HEK293 (cell line): ENCODE measurements around the gene FAM90A1.
"Not testable (repeated sequence)": the region's sequence is repeated elsewhere in the genome, so short reads cannot be mapped to it uniquely, and the experiment has no call there.

Experiments
- CTCF ChIA-PET: fragments of 350-600 bp; formaldehyde crosslinking; extraction: SDS; loops from one replicate; lab custom pipeline; 2021; ENCODE audit warnings: antibody characterized with exemption; lab: Yijun Ruan, JAX
- POLR2A ChIA-PET: fragments of 300-600 bp; formaldehyde crosslinking; extraction: SDS; loops from one replicate; lab custom pipeline; 2020; ENCODE audit warnings: antibody characterized with exemption, inconsistent platforms; lab: Yijun Ruan, JAX
- H3K27ac ChIP-seq: fragments of 200-500 bp; sonication (Bioruptor generic); 2 replicates; pipeline ENCODE4 v1.5.1; 2014; ENCODE audit warnings: low read depth, low read length, control low read depth, inconsistent platforms; ENCODE audit errors: extremely low read depth
- H3K36me3 ChIP-seq, 2 experiments: fragments of 200-500 bp in 1 of 2; sonication (Bioruptor generic) in 1 of 2; 1 replicate in 1 of 2; 2 replicates in 1 of 2; pipeline ENCODE4 v1.5.1; 2014 to 2017; ENCODE audit warnings: inconsistent platforms in 2 of 2, low read length in 2 of 2; ENCODE audit not compliant: control insufficient read depth in 2 of 2, insufficient read depth in 1 of 2
- H3K4me1 ChIP-seq: fragments of 200-500 bp; sonication (Bioruptor generic); 2 replicates; pipeline ENCODE4 v1.5.1; 2014; ENCODE audit warnings: mild to moderate bottlenecking, low read length, inconsistent platforms; ENCODE audit not compliant: control insufficient read depth, insufficient read depth
- H3K4me3 ChIP-seq: 2 replicates; pipeline ENCODE4 v1.5.1; 2011; ENCODE audit warnings: low read depth, mild to moderate bottlenecking, control low read depth, low read length, moderate library complexity
- H3K9me3 ChIP-seq: fragments of 200-500 bp; sonication (Bioruptor generic); 2 replicates; pipeline ENCODE4 v1.5.1; 2014; ENCODE audit warnings: low read depth, low read length, inconsistent platforms; ENCODE audit not compliant: control insufficient read depth, insufficient read depth
- CTCF ChIP-seq: fragments of 450-650 bp; formaldehyde crosslinking; IDR thresholded peaks from 2 replicates; pipeline ENCODE4 v1.5.1; 2016; ENCODE audit warnings: missing biosample characterization, missing genetic modification characterization
- GLIS1 ChIP-seq: fragments of 450-650 bp; formaldehyde crosslinking; IDR thresholded peaks from 2 replicates; pipeline ENCODE4 v1.5.1; 2016; ENCODE audit warnings: missing biosample characterization, missing genetic modification characterization
- KLF1 ChIP-seq: fragments of 450-650 bp; formaldehyde crosslinking; IDR thresholded peaks from 2 replicates; pipeline ENCODE4 v1.5.1; 2016; ENCODE audit warnings: missing biosample characterization, missing genetic modification characterization
- KLF17 ChIP-seq: fragments of 450-650 bp; formaldehyde crosslinking; IDR thresholded peaks from 2 replicates; pipeline ENCODE4 v1.5.1; 2016; ENCODE audit warnings: missing biosample characterization, missing genetic modification characterization
- PATZ1 ChIP-seq: fragments of 450-650 bp; formaldehyde crosslinking; IDR thresholded peaks from 2 replicates; pipeline ENCODE4 v1.5.1; 2016; ENCODE audit warnings: missing biosample characterization, missing genetic modification characterization
- SP2 ChIP-seq: fragments of 450-650 bp; formaldehyde crosslinking; IDR thresholded peaks from 2 replicates; pipeline ENCODE4 v1.5.1; 2016; ENCODE audit warnings: missing biosample characterization, missing genetic modification characterization
- SP3 ChIP-seq: fragments of 450-650 bp; formaldehyde crosslinking; IDR thresholded peaks from 2 replicates; pipeline ENCODE4 v1.5.1; 2016; ENCODE audit warnings: missing biosample characterization, missing genetic modification characterization
- SP7 ChIP-seq: fragments of 450-650 bp; formaldehyde crosslinking; IDR thresholded peaks from 2 replicates; pipeline ENCODE4 v1.5.1; 2016; ENCODE audit warnings: missing biosample characterization, missing genetic modification characterization
- WT1 ChIP-seq: fragments of 450-650 bp; formaldehyde crosslinking; IDR thresholded peaks from 2 replicates; pipeline ENCODE4 v1.5.1; 2016; ENCODE audit warnings: missing biosample characterization, missing genetic modification characterization
- YY1 ChIP-seq: fragments of 450-650 bp; formaldehyde crosslinking; IDR thresholded peaks from 2 replicates; pipeline ENCODE4 v1.5.1; 2018; ENCODE audit warnings: missing biosample characterization, missing genetic modification characterization
- YY2 ChIP-seq: fragments of 450-650 bp; formaldehyde crosslinking; IDR thresholded peaks from 2 replicates; pipeline ENCODE4 v1.5.1; 2016; ENCODE audit warnings: missing biosample characterization, missing genetic modification characterization
- ZBTB11 ChIP-seq: fragments of 450-650 bp; formaldehyde crosslinking; conservative IDR thresholded peaks from 2 replicates; pipeline ENCODE4 v1.5.1; 2016; ENCODE audit warnings: low read depth, missing biosample characterization, missing genetic modification characterization
- ZBTB17 ChIP-seq: fragments of 450-650 bp; formaldehyde crosslinking; IDR thresholded peaks from 2 replicates; pipeline ENCODE4 v1.5.1; 2016; ENCODE audit warnings: missing biosample characterization, missing genetic modification characterization
- ZBTB20 ChIP-seq: fragments of 450-650 bp; formaldehyde crosslinking; IDR thresholded peaks from 2 replicates; pipeline ENCODE4 v1.5.1; 2016; ENCODE audit warnings: missing biosample characterization, missing genetic modification characterization
- ZBTB26 ChIP-seq: fragments of 450-650 bp; formaldehyde crosslinking; optimal IDR thresholded peaks from 2 replicates; pipeline ENCODE3; 2016; ENCODE audit warnings: missing biosample characterization, mild to moderate bottlenecking, missing genetic modification characterization
- ZBTB48 ChIP-seq: fragments of 450-650 bp; formaldehyde crosslinking; IDR thresholded peaks from 2 replicates; pipeline ENCODE4 v1.5.1; 2016; ENCODE audit warnings: missing biosample characterization, missing genetic modification characterization
- ZBTB8A ChIP-seq: fragments of 450-650 bp; formaldehyde crosslinking; IDR thresholded peaks from 2 replicates; pipeline ENCODE4 v1.5.1; 2016; ENCODE audit warnings: missing biosample characterization, missing genetic modification characterization
- ZEB2 ChIP-seq: fragments of 450-650 bp; formaldehyde crosslinking; IDR thresholded peaks from 2 replicates; pipeline ENCODE4 v1.5.1; 2016; ENCODE audit warnings: missing biosample characterization, missing genetic modification characterization
- ZFHX2 ChIP-seq: fragments of 450-650 bp; formaldehyde crosslinking; conservative IDR thresholded peaks from 2 replicates; pipeline ENCODE4 v1.5.1; 2016; ENCODE audit warnings: missing biosample characterization, missing genetic modification characterization
- ZNF16 ChIP-seq: fragments of 450-650 bp; formaldehyde crosslinking; IDR thresholded peaks from 2 replicates; pipeline ENCODE4 v1.5.1; 2016; ENCODE audit warnings: low read depth, missing biosample characterization, missing genetic modification characterization
- ZNF24 ChIP-seq: fragments of 450-650 bp; formaldehyde crosslinking; IDR thresholded peaks from 2 replicates; pipeline ENCODE4 v1.5.1; 2016; ENCODE audit warnings: missing biosample characterization, missing genetic modification characterization
- ZNF335 ChIP-seq: fragments of 450-650 bp; formaldehyde crosslinking; conservative IDR thresholded peaks from 2 replicates; pipeline ENCODE4 v1.5.1; 2016; ENCODE audit warnings: missing biosample characterization, missing genetic modification characterization
- ZNF394 ChIP-seq: fragments of 450-650 bp; formaldehyde crosslinking; IDR thresholded peaks from 2 replicates; pipeline ENCODE4 v1.5.1; 2016; ENCODE audit warnings: missing biosample characterization, missing genetic modification characterization, mild to moderate bottlenecking, moderate library complexity, borderline replicate concordance
- ZNF629 ChIP-seq: fragments of 450-650 bp; formaldehyde crosslinking; IDR thresholded peaks from 2 replicates; pipeline ENCODE4 v1.5.1; 2017; ENCODE audit warnings: missing biosample characterization, missing genetic modification characterization
- ZNF654 ChIP-seq: fragments of 450-650 bp; formaldehyde crosslinking; IDR thresholded peaks from 2 replicates; pipeline ENCODE4 v1.5.1; 2016; ENCODE audit warnings: low read depth, missing biosample characterization, missing genetic modification characterization
- ZNF660 ChIP-seq: fragments of 450-650 bp; IDR thresholded peaks from 2 replicates; pipeline ENCODE4 v1.5.1; 2018; ENCODE audit warnings: missing biosample characterization, mild to moderate bottlenecking, missing genetic modification characterization
- ZXDB ChIP-seq: fragments of 450-650 bp; formaldehyde crosslinking; IDR thresholded peaks from 2 replicates; pipeline ENCODE4 v1.5.1; 2016; ENCODE audit warnings: missing biosample characterization, missing genetic modification characterization

The FAM90A1 gene

GRCh38 chr12:8179989-8180585 is 47.3 kb downstream of the FAM90A1 start:
- POLR2A ChIA-PET, H3K36me3 ChIP-seq, H3K9me3 ChIP-seq, H3K4me1 ChIP-seq: not testable (repeated sequence)
- H3K27ac ChIP-seq, result peak overlapping the region; percentile 27; the same call in 1 of the 2 replicates
- CTCF ChIA-PET, result interaction anchor here (0.8 kb wide), 1 partner anchor 71 kb away, joined by 4 read pairs; no protein-coding TSS in a partner anchor
- peak overlapping the region; percentile 57 for H3K4me3 ChIP-seq
- TF ChIP-seq ZBTB8A (tag by site-specific recombination) (peak; percentile 94), ZNF654 (peak; percentile 55), ZNF335 (tag by site-specific recombination) (peak; percentile 83), ZEB2 (tag by site-specific recombination) (peak; percentile 62; the same call in 1 of the 2 replicates), ZBTB20 (tag by site-specific recombination) (peak; percentile 82), PATZ1 (tag by site-specific recombination) (peak; percentile 67), ZNF24 (tag by site-specific recombination) (0 out of 2 replicates have a peak, but pooled peaks have one; percentile 55), KLF1 (0 out of 2 replicates have a peak, but pooled peaks have one; percentile 23), ZNF629 (peak; percentile 22; the same call in 1 of the 2 replicates), SP2 (tag by site-specific recombination) (peak; percentile 60), ZFHX2 (tag by site-specific recombination) (peak; percentile 54; the same call in 1 of the 2 replicates), ZNF16 (0 out of 2 replicates have a peak, but pooled peaks have one; percentile 26), ZNF394 (tag by site-specific recombination) (peak; percentile 26; the same call in 1 of the 2 replicates), ZBTB48 (tag by site-specific recombination) (peak; percentile 63; the same call in 1 of the 2 replicates), YY1 (peak; percentile 74), ZXDB (tag by site-specific recombination) (peak; percentile 73), SP7 (tag by site-specific recombination) (peak; percentile 64), ZBTB11 (tag by site-specific recombination) (0 out of 2 replicates have a peak, but pooled peaks have one; percentile 36), KLF17 (tag by site-specific recombination) (peak; percentile 28; the same call in 1 of the 2 replicates), ZBTB26 (tag by site-specific recombination) (peak; percentile 78), GLIS1 (tag by site-specific recombination) (peak; percentile 64), YY2 (0 out of 2 replicates have a peak, but pooled peaks have one; percentile 29), WT1 (tag by site-specific recombination) (0 out of 2 replicates have a peak, but pooled peaks have one; percentile 16), CTCF (tag by site-specific recombination) (peak; percentile 89), ZNF660 (tag by site-specific recombination) (peak; percentile 68; the same call in 1 of the 2 replicates), SP3 (peak; percentile 35; the same call in 1 of the 2 replicates), ZBTB17 (tag by site-specific recombination) (peak; percentile 72; the same call in 1 of the 2 replicates)
